GM23338 (cell line): ENCODE data around the gene RALY. TPM values are rescaled to one million over a fixed set of nuclear protein-coding genes. Genes with fewer than 3 reads are reported as not detected.

Source experiments
- ATAC-seq: fragments of 200-7000 bp; cut with Tn5 transposase; 3 replicates; pipeline ENCODE4 v1.9.1; 2020
- DNase-seq: peaks from one replicate; pipeline ENCODE4 v3.0.0-alpha.2; 2015; ENCODE audit warnings: low spot score
- H2AFZ ChIP-seq: fragments of 200-600 bp; sonication (generic); 2 replicates; pipeline ENCODE4 v1.8.0; 2016; ENCODE audit warnings: antibody characterized with exemption, mild to moderate bottlenecking, moderate library complexity
- H3F3A ChIP-seq: fragments of 200-600 bp; sonication (generic); replicated peaks from 2 replicates; pipeline ENCODE4 v1.8.0; 2017; ENCODE audit warnings: antibody characterized with exemption, mixed run types, low read depth
- H3K27ac ChIP-seq: fragments of 200-600 bp; sonication (generic); 2 replicates; pipeline ENCODE4 v1.6.1; 2016; ENCODE audit warnings: low read depth
- H3K27me3 ChIP-seq: fragments of 200-600 bp; sonication (generic); 2 replicates; pipeline ENCODE4 v1.8.0; 2016; ENCODE audit warnings: mild to moderate bottlenecking, mixed run types, moderate library complexity; ENCODE audit not compliant: insufficient read depth
- H3K36me3 ChIP-seq: fragments of 200-600 bp; sonication (generic); 2 replicates; pipeline ENCODE4 v1.8.0; 2016; ENCODE audit warnings: mild to moderate bottlenecking; ENCODE audit not compliant: insufficient read depth
- H3K4me1 ChIP-seq: fragments of 200-600 bp; sonication (generic); 2 replicates; pipeline ENCODE4 v1.8.0; 2016; ENCODE audit warnings: mild to moderate bottlenecking, moderate library complexity; ENCODE audit not compliant: insufficient read depth
- H3K4me2 ChIP-seq: fragments of 200-600 bp; sonication (generic); 2 replicates; pipeline ENCODE4 v1.7.1; 2017; ENCODE audit warnings: mixed run types
- H3K4me3 ChIP-seq: fragments of 200-600 bp; sonication (generic); 2 replicates; pipeline ENCODE4 v1.6.1; 2016; ENCODE audit warnings: mixed run types
- H3K79me2 ChIP-seq: fragments of 200-600 bp; sonication (generic); replicated peaks from 2 replicates; pipeline ENCODE4 v1.8.0; 2017; ENCODE audit warnings: mild to moderate bottlenecking; ENCODE audit not compliant: insufficient read depth
- H3K9me2 ChIP-seq: fragments of 200-600 bp; sonication (generic); 2 replicates; pipeline ENCODE4 v1.8.0; 2017; ENCODE audit not compliant: insufficient read depth
- H4K20me1 ChIP-seq: fragments of 200-600 bp; sonication (generic); replicated peaks from 2 replicates; pipeline ENCODE4 v1.8.0; 2017; ENCODE audit warnings: mild to moderate bottlenecking; ENCODE audit not compliant: insufficient read depth
- H3K27ac Mint-ChIP-seq: 2 replicates; pipeline ENCODE4 v1.8.0; 2020; ENCODE audit warnings: inconsistent platforms, mild to moderate bottlenecking, moderate library complexity, mixed read lengths
- H3K27me3 Mint-ChIP-seq: 3 replicates; pipeline ENCODE4 v1.8.0; 2022; ENCODE audit warnings: low read depth, mild to moderate bottlenecking, moderate library complexity, mixed read lengths, inconsistent platforms; ENCODE audit not compliant: insufficient read depth, poor library complexity
- H3K36me3 Mint-ChIP-seq: 3 replicates; pipeline ENCODE4 v1.8.0; 2021; ENCODE audit warnings: low read depth, mild to moderate bottlenecking, inconsistent platforms, moderate library complexity, mixed read lengths
- H3K4me1 Mint-ChIP-seq: 3 replicates; pipeline ENCODE4 v1.8.0; 2020; ENCODE audit warnings: mild to moderate bottlenecking, inconsistent platforms, mixed read lengths
- H3K4me3 Mint-ChIP-seq: 3 replicates; pipeline ENCODE4 v1.8.0; 2021; ENCODE audit warnings: moderate library complexity, mild to moderate bottlenecking, inconsistent platforms, mixed read lengths
- H3K9me3 Mint-ChIP-seq: 3 replicates; pipeline ENCODE4 v1.8.0; 2020; ENCODE audit warnings: moderate library complexity, mild to moderate bottlenecking, inconsistent platforms, mixed read lengths
- CREB1 ChIP-seq: fragments of 250-450 bp; sonication (Bioruptor Pico); IDR thresholded peaks from 2 replicates; pipeline ENCODE4 v1.5.0; 2020; ENCODE audit warnings: low read depth, mild to moderate bottlenecking, moderate library complexity
- CTCF ChIP-seq, 2 experiments: fragments of 200-600 bp in 1 of 2; sonication (generic) in 1 of 2; conservative IDR thresholded peaks; 2 replicates each; pipeline versions ENCODE4 v1.5.1 to v1.6.1; 2016 to 2017; ENCODE audit warnings: antibody characterized with exemption in 2 of 2, low read depth in 2 of 2, mild to moderate bottlenecking in 2 of 2, moderate library complexity in 1 of 2
- EZH2 ChIP-seq: fragments of 200-600 bp; sonication (generic); IDR thresholded peaks from one replicate; pipeline ENCODE4 v1.8.0; 2017; ENCODE audit warnings: antibody characterized with exemption, mild to moderate bottlenecking, low read depth; ENCODE audit not compliant: unreplicated experiment
- EZH2phosphoT487 ChIP-seq: fragments of 200-600 bp; sonication (generic); IDR thresholded peaks from one replicate; pipeline ENCODE4 v1.8.1; 2018; ENCODE audit warnings: antibody characterized with exemption; ENCODE audit not compliant: unreplicated experiment
- POLR2AphosphoS5 ChIP-seq: IDR thresholded peaks from 2 replicates; pipeline ENCODE4 v1.6.1; 2016; ENCODE audit warnings: antibody characterized with exemption, low read depth
- REST ChIP-seq: IDR thresholded peaks from one replicate; pipeline ENCODE4 v1.6.1; 2018; ENCODE audit warnings: antibody characterized with exemption; ENCODE audit not compliant: unreplicated experiment
- STAT1 ChIP-seq: IDR thresholded peaks from one replicate; pipeline ENCODE4 v1.6.1; 2016; ENCODE audit warnings: antibody characterized with exemption; ENCODE audit not compliant: unreplicated experiment
- ZNF331 ChIP-seq: fragments of 250-450 bp; sonication (Bioruptor Pico); IDR thresholded peaks from 2 replicates; pipeline ENCODE4 v1.5.0; 2020; ENCODE audit warnings: low read depth, mild to moderate bottlenecking, moderate library complexity
- polyA plus RNA-seq: library from polyadenylated mRNA; unstranded; fragments of >200 nt; fragmentation: Nextera tagmentation; extraction: Ambion mirVana; gene quantifications from 2 replicates; pipeline ENCODE4 v1.2.1, GENCODE V29; 2016
- total RNA-seq: library from RNA; depleted of rRNA; stranded (reverse); fragments of >200 nt; shearing (Covaris generic); gene quantifications from 2 replicates; pipeline ENCODE4 v1.2.3, GENCODE V29; 2014
- TF ChIP-seq, protein P1 (sequence below): fragments of 250-450 bp; sonication (Bioruptor Pico); IDR thresholded peaks from 2 replicates; pipeline ENCODE4 v1.5.0; 2020; ENCODE audit warnings: mild to moderate bottlenecking, moderate library complexity

RALY gene
- total and polyA plus RNA-seq, 2 experiments from 2014 or later = 144 to 167 TPM

DNA sequence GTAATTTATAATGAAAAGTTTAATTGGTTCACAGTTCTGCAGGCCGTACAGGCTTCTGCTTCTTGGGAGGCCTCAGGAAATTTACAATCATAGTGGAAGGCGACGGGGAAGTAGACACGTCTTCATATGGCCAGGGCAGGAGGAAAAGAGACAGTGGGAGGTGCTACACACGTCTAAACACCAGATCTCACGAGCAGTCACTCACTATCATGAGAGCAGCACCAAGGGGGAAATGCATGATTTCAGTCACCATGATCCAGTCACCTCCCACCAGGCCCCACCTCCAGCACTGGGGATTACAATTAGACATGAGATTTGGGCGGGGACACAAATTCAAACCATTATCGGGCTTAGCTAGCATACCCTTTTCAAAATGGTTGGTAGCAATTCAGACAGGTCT, 77.1 kb downstream of the RALY start (continued):
- no peak for TF ChIP-seq STAT1
- TF ChIP-seq REST = no peak
- TF ChIP-seq EZH2 = no peak
- TF ChIP-seq EZH2phosphoT487 = no peak

GRCh38 chr20:34072076-34072475, 78.4 kb downstream of the RALY start:
- Mint-ChIP-seq H3K27ac (no peak overlapping the region), H3K4me3 (no peak overlapping the region), H3K36me3 (peaks cover 28% of the 10 kb centered on the region), H3K9me3 (no peaks in the 10 kb centered on the region; the same call in 2 of the 3 replicates), H3K4me1 (peaks cover 26% of the 10 kb centered on the region), H3K27me3 (peaks cover 4% of the 10 kb centered on the region)
- Histone ChIP-seq H3K27ac (no peak overlapping the region), H4K20me1 (peaks cover 52% of the 10 kb centered on the region), H3K4me1 (peaks cover 11% of the 10 kb centered on the region), H3K9me2 (no peaks in the 10 kb centered on the region), H3K4me2 (no peak overlapping the region), H3K27me3 (no peaks in the 10 kb centered on the region), H3K36me3 (peaks cover 8% of the 10 kb centered on the region; the same call in 1 of the 2 replicates), H3F3A (0 out of 2 replicates have a peak, but pooled peaks cover 4% of the 10 kb centered on the region), H3K4me3 (no peak overlapping the region), H3K79me2 (peaks cover 30% of the 10 kb centered on the region), H2AFZ (no peak overlapping the region)
- no peak for ATAC-seq
- no peak for DNase-seq
- TF ChIP-seq CTCF (conservative IDR thresholded peaks at IDR 0.05; ENCODE audit: low read depth in 2 of 2) (no peak), EZH2 (no peak), POLR2AphosphoS5 (no peak), EZH2phosphoT487 (no peak), ZNF331 (no peak), STAT1 (no peak), REST (no peak), CREB1 (no peak)
- TF ChIP-seq, protein P1, sequence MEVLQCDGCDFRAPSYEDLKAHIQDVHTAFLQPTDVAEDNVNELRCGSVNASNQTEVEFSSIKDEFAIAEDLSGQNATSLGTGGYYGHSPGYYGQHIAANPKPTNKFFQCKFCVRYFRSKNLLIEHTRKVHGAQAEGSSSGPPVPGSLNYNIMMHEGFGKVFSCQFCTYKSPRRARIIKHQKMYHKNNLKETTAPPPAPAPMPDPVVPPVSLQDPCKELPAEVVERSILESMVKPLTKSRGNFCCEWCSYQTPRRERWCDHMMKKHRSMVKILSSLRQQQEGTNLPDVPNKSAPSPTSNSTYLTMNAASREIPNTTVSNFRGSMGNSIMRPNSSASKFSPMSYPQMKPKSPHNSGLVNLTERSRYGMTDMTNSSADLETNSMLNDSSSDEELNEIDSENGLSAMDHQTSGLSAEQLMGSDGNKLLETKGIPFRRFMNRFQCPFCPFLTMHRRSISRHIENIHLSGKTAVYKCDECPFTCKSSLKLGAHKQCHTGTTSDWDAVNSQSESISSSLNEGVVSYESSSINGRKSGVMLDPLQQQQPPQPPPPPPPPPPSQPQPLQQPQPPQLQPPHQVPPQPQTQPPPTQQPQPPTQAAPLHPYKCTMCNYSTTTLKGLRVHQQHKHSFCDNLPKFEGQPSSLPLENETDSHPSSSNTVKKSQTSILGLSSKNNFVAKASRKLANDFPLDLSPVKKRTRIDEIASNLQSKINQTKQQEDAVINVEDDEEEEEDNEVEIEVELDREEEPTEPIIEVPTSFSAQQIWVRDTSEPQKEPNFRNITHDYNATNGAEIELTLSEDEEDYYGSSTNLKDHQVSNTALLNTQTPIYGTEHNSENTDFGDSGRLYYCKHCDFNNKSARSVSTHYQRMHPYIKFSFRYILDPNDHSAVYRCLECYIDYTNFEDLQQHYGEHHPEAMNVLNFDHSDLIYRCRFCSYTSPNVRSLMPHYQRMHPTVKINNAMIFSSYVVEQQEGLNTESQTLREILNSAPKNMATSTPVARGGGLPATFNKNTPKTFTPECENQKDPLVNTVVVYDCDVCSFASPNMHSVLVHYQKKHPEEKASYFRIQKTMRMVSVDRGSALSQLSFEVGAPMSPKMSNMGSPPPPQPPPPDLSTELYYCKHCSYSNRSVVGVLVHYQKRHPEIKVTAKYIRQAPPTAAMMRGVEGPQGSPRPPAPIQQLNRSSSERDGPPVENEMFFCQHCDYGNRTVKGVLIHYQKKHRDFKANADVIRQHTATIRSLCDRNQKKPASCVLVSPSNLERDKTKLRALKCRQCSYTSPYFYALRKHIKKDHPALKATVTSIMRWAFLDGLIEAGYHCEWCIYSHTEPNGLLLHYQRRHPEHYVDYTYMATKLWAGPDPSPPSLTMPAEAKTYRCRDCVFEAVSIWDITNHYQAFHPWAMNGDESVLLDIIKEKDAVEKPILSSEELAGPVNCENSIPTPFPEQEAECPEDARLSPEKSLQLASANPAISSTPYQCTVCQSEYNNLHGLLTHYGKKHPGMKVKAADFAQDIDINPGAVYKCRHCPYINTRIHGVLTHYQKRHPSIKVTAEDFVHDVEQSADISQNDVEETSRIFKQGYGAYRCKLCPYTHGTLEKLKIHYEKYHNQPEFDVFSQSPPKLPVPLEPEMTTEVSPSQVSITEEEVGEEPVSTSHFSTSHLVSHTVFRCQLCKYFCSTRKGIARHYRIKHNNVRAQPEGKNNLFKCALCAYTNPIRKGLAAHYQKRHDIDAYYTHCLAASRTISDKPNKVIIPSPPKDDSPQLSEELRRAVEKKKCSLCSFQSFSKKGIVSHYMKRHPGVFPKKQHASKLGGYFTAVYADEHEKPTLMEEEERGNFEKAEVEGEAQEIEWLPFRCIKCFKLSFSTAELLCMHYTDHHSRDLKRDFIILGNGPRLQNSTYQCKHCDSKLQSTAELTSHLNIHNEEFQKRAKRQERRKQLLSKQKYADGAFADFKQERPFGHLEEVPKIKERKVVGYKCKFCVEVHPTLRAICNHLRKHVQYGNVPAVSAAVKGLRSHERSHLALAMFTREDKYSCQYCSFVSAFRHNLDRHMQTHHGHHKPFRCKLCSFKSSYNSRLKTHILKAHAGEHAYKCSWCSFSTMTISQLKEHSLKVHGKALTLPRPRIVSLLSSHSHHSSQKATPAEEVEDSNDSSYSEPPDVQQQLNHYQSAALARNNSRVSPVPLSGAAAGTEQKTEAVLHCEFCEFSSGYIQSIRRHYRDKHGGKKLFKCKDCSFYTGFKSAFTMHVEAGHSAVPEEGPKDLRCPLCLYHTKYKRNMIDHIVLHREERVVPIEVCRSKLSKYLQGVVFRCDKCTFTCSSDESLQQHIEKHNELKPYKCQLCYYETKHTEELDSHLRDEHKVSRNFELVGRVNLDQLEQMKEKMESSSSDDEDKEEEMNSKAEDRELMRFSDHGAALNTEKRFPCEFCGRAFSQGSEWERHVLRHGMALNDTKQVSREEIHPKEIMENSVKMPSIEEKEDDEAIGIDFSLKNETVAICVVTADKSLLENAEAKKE = no peak
